SK-N-SH treated with all-trans-retinoic acid at 6 μM for 48 hours (cell line): ENCODE data around the gene GPRIN3.
"Not testable (repeated sequence)": the region's sequence is repeated elsewhere in the genome, so short reads cannot be mapped to it uniquely, and the experiment has no call there.

Experiments
- ATAC-seq: fragments of 200-7000 bp; cut with Tn5 transposase; 3 replicates; pipeline ENCODE4 v1.9.1; 2020; ENCODE audit warnings: mild to moderate bottlenecking, moderate library complexity
- ARNTL ChIP-seq: fragments of 450-650 bp; formaldehyde crosslinking; IDR thresholded peaks from 2 replicates; pipeline ENCODE4 v1.5.0; 2020; ENCODE audit warnings: low read depth, mild to moderate bottlenecking, moderate library complexity, borderline replicate concordance
- BACH2 ChIP-seq: fragments of 250-450 bp; sonication (Bioruptor Pico); IDR thresholded peaks from 2 replicates; pipeline ENCODE4 v1.9.0; 2021; ENCODE audit warnings: mild to moderate bottlenecking, borderline replicate concordance
- CSRNP3 ChIP-seq: fragments of 250-450 bp; sonication (Bioruptor Pico); IDR thresholded peaks from 2 replicates; pipeline ENCODE4 v1.5.1; 2021; ENCODE audit warnings: mild to moderate bottlenecking, moderate library complexity
- ESRRG ChIP-seq: fragments of 250-450 bp; sonication (Bioruptor Pico); IDR thresholded peaks from 2 replicates; pipeline ENCODE4 v1.6.1; 2021; ENCODE audit warnings: mild to moderate bottlenecking
- GLIS3 ChIP-seq: fragments of 250-450 bp; sonication (Bioruptor Pico); IDR thresholded peaks from 2 replicates; pipeline ENCODE4 v1.5.0; 2020; ENCODE audit warnings: mild to moderate bottlenecking, moderate library complexity
- ISL1 ChIP-seq: fragments of 250-450 bp; sonication (Bioruptor Pico); IDR thresholded peaks from 2 replicates; pipeline ENCODE4 v2.1.2; 2022; ENCODE audit warnings: mild to moderate bottlenecking, moderate library complexity
- OSR1 ChIP-seq: fragments of 250-450 bp; sonication (Bioruptor Pico); IDR thresholded peaks from 2 replicates; pipeline ENCODE4 v1.8.0; 2022; ENCODE audit warnings: moderate library complexity, mild to moderate bottlenecking, inconsistent platforms
- PATZ1 ChIP-seq: fragments of 250-450 bp; sonication (Bioruptor Pico); IDR thresholded peaks from 2 replicates; pipeline ENCODE4 v1.8.0; 2020; ENCODE audit warnings: mild to moderate bottlenecking, moderate library complexity, borderline replicate concordance
- PPARA ChIP-seq: fragments of 250-450 bp; sonication (Bioruptor Pico); IDR thresholded peaks from 2 replicates; pipeline ENCODE4 v1.5.0; 2020; ENCODE audit warnings: mild to moderate bottlenecking, borderline replicate concordance
- SNAI2 ChIP-seq: fragments of 250-450 bp; sonication (Bioruptor Pico); IDR thresholded peaks from 2 replicates; pipeline ENCODE4 v1.5.0; 2020; ENCODE audit warnings: mild to moderate bottlenecking, moderate library complexity
- TCF4 ChIP-seq: fragments of 250-450 bp; sonication (Bioruptor Pico); IDR thresholded peaks from 2 replicates; pipeline ENCODE4 v1.8.0; 2021; ENCODE audit warnings: mild to moderate bottlenecking, moderate library complexity, borderline replicate concordance
- TOX ChIP-seq: fragments of 250-450 bp; sonication (Bioruptor Pico); IDR thresholded peaks from 2 replicates; pipeline ENCODE4 v1.8.0; 2021; ENCODE audit warnings: mild to moderate bottlenecking, moderate library complexity, borderline replicate concordance
- ZC3H10 ChIP-seq: fragments of 250-450 bp; sonication (Bioruptor Pico); IDR thresholded peaks from 2 replicates; pipeline ENCODE4 v1.5.1; 2021; ENCODE audit warnings: mild to moderate bottlenecking, moderate library complexity
- ZFP30 ChIP-seq: fragments of 450-650 bp; formaldehyde crosslinking; IDR thresholded peaks from 2 replicates; pipeline ENCODE4 v1.5.0; 2022; ENCODE audit warnings: mild to moderate bottlenecking, moderate library complexity
- ZNF70 ChIP-seq: fragments of 450-650 bp; formaldehyde crosslinking; IDR thresholded peaks from 2 replicates; pipeline ENCODE4 v1.5.0; 2020; ENCODE audit warnings: mild to moderate bottlenecking, moderate library complexity
- TF ChIP-seq, protein P1 (sequence below): fragments of 250-450 bp; sonication (Bioruptor Pico); IDR thresholded peaks from 2 replicates; pipeline ENCODE4 v1.5.0; 2020; ENCODE audit warnings: mild to moderate bottlenecking, moderate library complexity
- TF ChIP-seq, protein P2 (sequence below): fragments of 250-450 bp; sonication (Bioruptor Pico); IDR thresholded peaks from 2 replicates; pipeline ENCODE4 v1.8.0; 2021; ENCODE audit warnings: low read depth, mild to moderate bottlenecking, moderate library complexity, borderline replicate concordance

Gene GPRIN3

DNA sequence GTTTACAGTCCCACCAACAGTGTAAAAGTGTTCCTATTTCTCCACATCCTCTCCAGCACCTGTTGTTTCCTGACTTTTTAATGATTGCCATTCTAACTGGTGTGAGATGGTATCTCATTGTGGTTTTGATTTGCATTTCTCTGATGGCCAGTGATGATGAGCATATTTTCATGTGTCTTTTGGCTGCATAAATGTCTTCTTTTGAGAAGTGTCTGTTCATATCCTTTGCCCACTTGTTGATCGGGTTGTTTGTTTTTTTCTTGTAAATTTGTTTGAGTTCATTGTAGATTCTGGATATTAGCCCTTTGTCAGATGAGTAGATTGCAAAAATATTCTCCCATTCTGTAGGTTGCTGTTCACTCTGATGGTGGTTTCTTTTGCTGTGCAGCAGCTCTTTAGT is 108.2 kb downstream of the GPRIN3 start:
- ATAC-seq = not testable (repeated sequence)

DNA sequence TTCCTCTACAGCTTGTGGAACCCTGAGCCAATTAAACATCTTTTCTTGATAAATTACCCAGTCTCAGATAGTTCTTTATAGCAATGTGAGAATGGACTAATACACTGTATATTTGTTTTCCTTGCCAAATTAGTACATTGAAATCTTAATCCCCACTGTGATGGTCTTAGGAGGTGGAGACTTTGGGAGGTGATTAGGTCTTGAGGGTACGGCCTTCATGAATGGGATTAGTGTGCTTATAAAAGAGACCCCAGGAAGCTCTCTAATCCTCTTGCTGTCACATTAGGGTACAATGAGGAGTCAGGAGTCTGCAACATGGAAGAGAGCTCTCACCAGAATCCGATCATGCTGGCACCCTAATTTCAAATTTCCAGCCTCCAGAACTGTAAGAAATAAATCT is 109.7 kb downstream of the GPRIN3 start:
- no peak for ATAC-seq
- TF ChIP-seq, protein P1, sequence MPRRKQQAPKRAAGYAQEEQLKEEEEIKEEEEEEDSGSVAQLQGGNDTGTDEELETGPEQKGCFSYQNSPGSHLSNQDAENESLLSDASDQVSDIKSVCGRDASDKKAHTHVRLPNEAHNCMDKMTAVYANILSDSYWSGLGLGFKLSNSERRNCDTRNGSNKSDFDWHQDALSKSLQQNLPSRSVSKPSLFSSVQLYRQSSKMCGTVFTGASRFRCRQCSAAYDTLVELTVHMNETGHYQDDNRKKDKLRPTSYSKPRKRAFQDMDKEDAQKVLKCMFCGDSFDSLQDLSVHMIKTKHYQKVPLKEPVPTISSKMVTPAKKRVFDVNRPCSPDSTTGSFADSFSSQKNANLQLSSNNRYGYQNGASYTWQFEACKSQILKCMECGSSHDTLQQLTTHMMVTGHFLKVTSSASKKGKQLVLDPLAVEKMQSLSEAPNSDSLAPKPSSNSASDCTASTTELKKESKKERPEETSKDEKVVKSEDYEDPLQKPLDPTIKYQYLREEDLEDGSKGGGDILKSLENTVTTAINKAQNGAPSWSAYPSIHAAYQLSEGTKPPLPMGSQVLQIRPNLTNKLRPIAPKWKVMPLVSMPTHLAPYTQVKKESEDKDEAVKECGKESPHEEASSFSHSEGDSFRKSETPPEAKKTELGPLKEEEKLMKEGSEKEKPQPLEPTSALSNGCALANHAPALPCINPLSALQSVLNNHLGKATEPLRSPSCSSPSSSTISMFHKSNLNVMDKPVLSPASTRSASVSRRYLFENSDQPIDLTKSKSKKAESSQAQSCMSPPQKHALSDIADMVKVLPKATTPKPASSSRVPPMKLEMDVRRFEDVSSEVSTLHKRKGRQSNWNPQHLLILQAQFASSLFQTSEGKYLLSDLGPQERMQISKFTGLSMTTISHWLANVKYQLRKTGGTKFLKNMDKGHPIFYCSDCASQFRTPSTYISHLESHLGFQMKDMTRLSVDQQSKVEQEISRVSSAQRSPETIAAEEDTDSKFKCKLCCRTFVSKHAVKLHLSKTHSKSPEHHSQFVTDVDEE = no peak
- no peak for TF ChIP-seq PPARA (CRISPR knock-in tag)
- no peak for TF ChIP-seq GLIS3 (CRISPR knock-in tag)
- no peak for TF ChIP-seq BACH2 (CRISPR knock-in tag)
- TF ChIP-seq ZFP30 = no peak
- no peak for TF ChIP-seq ISL1
- TF ChIP-seq ESRRG (CRISPR knock-in tag) = no peak
- TF ChIP-seq TCF4 = no peak
- TF ChIP-seq TOX (CRISPR knock-in tag) = no peak
- TF ChIP-seq, protein P2, sequence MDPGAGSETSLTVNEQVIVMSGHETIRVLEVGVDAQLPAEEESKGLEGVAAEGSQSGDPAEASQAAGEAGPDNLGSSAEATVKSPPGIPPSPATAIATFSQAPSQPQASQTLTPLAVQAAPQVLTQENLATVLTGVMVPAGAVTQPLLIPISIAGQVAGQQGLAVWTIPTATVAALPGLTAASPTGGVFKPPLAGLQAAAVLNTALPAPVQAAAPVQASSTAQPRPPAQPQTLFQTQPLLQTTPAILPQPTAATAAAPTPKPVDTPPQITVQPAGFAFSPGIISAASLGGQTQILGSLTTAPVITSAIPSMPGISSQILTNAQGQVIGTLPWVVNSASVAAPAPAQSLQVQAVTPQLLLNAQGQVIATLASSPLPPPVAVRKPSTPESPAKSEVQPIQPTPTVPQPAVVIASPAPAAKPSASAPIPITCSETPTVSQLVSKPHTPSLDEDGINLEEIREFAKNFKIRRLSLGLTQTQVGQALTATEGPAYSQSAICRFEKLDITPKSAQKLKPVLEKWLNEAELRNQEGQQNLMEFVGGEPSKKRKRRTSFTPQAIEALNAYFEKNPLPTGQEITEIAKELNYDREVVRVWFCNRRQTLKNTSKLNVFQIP = no peak
- no peak for TF ChIP-seq ZC3H10 (CRISPR knock-in tag)
- no peak for TF ChIP-seq ZNF70 (CRISPR knock-in tag)
- TF ChIP-seq CSRNP3 = no peak
- TF ChIP-seq OSR1 = no peak
- TF ChIP-seq PATZ1 (CRISPR knock-in tag) = no peak
- no peak for TF ChIP-seq ARNTL (CRISPR knock-in tag)

- no peak for ATAC-seq
- TF ChIP-seq, protein P1 = no peak
- TF ChIP-seq, protein P2 = no peak
- TF ChIP-seq ZC3H10 (CRISPR knock-in tag) (no peak), SNAI2 (CRISPR knock-in tag) (no peak), PATZ1 (CRISPR knock-in tag) (no peak)
Observed at GRCh38 chr4:89196745-89197144, 110.9 kb downstream of the GPRIN3 start.
